Hepatocyte (in vitro differentiated cells): ENCODE measurements around the gene PTPMT1.

Experiments
- EZH2phosphoT487 ChIP-seq: fragments of 200-600 bp; sonication (generic); IDR thresholded peaks from one replicate; pipeline ENCODE4 v1.6.1; 2018; ENCODE audit warnings: antibody characterized with exemption, mild to moderate bottlenecking, low read depth, moderate library complexity; ENCODE audit not compliant: unreplicated experiment, severe bottlenecking
- TF ChIP-seq, protein P1 (sequence below): fragments of 200-600 bp; sonication (generic); IDR thresholded peaks from 2 replicates; pipeline ENCODE4 v1.5.1; 2016; ENCODE audit warnings: antibody characterized with exemption, mild to moderate bottlenecking; ENCODE audit not compliant: poor library complexity

DNA sequence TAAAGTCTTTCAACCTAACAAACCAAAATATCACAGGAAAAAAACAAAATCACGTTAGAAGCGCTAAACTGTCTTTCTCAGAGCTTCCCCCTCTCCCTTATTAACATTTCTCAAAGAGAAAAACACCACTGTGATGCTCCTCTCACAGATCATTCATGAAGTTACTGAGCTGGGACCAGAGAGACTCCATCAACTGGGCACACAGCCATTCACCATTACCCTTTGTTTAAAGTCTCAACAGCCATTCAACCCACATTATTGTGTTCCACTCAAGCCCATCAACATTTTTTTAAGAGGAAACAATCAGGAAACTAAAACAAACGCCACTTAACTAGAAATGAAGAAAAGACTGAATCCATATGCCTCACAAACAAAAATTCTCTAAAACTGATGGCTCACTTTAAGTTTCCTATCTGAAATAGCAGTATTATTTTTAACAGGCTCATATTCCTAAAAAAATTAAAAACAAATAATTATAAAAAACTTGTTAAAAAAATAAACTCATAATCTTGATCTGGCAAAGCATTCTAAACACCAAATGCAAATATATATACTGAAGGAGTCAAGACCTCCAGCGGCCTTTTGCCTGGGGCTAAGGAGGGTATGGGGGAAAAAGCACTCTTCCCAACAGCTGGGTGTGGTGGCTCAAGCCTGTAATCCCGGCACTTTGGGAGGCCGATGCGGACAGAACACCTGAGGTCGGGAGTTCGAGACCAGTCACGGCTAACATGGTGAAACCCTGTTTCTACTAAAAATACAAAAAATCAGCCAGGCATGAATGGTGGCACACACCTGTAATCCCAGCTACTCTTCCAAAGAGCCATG lies 26.4 kb upstream of the PTPMT1 start:
- TF ChIP-seq, protein P1, sequence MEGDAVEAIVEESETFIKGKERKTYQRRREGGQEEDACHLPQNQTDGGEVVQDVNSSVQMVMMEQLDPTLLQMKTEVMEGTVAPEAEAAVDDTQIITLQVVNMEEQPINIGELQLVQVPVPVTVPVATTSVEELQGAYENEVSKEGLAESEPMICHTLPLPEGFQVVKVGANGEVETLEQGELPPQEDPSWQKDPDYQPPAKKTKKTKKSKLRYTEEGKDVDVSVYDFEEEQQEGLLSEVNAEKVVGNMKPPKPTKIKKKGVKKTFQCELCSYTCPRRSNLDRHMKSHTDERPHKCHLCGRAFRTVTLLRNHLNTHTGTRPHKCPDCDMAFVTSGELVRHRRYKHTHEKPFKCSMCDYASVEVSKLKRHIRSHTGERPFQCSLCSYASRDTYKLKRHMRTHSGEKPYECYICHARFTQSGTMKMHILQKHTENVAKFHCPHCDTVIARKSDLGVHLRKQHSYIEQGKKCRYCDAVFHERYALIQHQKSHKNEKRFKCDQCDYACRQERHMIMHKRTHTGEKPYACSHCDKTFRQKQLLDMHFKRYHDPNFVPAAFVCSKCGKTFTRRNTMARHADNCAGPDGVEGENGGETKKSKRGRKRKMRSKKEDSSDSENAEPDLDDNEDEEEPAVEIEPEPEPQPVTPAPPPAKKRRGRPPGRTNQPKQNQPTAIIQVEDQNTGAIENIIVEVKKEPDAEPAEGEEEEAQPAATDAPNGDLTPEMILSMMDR: no peak
- TF ChIP-seq EZH2phosphoT487: no peak
